ENCODE results near the gene CRCP. TPM values are rescaled to one million over a fixed set of nuclear protein-coding genes. Genes with fewer than 3 reads are reported as not detected.
A peak's percentile ranks its signal among the peaks of the same experiment; 100 is the strongest.
"Not testable (repeated sequence)": the region's sequence is repeated elsewhere in the genome, so short reads cannot be mapped to it uniquely, and the experiment has no call there.

CRCP gene
- total RNA-seq (10 to 100 TPM; 29.9 to 33.7 (median 31.6) TPM), total RNA-seq (32.1 to 63.9 (median 41.5) reads per million in 29 experiments)
- 38.4 TPM for total RNA-seq (2013)

- WGBS (ENCODE audit: insufficient coverage), result under 1% methylated on average over 50 of the region's 67 CpGs
- Histone ChIP-seq H3K4me1 (ENCODE audit: control insufficient read depth in 1 of 2, extremely low read depth in 1 of 2, insufficient read depth in 2 of 2, low read length in 2 of 2) (peaks cover 13 to 42% of the 10 kb centered on the region in 2 experiments), H3K9me3 (no peaks in the 10 kb centered on the region), H3K27ac (ENCODE audit: low read length) (peak within 1 kb of the TSS; percentile 81), H3K4me3 (ENCODE audit: control insufficient read depth in 1 of 2, extremely low read depth in 1 of 2, low read length in 1 of 2) (peak within 1 kb of the TSS; percentile 90 to 99), H3K27me3 (replicated peaks in 1 of 2; ENCODE audit: control insufficient read depth in 2 of 2, extremely low read depth in 1 of 2, insufficient read depth in 2 of 2, low read length in 1 of 2) (no peaks in the 10 kb centered on the region), H3K36me3 (ENCODE audit: control insufficient read depth in 2 of 2, extremely low read depth in 1 of 2, insufficient read depth in 1 of 2, low read length in 1 of 2) (peaks cover 0 to 5% of the 10 kb centered on the region in 2 donors)
- ChIA-PET CTCF (interaction anchor here in 1 of 2 donors (0.7 to 1.0 kb wide), 2 partner anchors 39 to 1157 kb away, joined by 3 to 5 read pairs; partner anchors contain the start of gene ASL), POLR2A (interaction anchor here (0.5 to 2.1 kb wide), 6 partner anchors 24 to 750 kb away, joined by 3 to 8 read pairs (median 4); partner anchors contain the start of gene ASL (in 1 of the 2))
- Mint-ChIP-seq H3K4me3 (peak within 1 kb of the TSS; percentile 93 to 98 (median 98)), H3K27ac (peak within 1 kb of the TSS; percentile 94), H3K27me3 (no peaks in the 10 kb centered on the region), H3K9me3 (no peaks in the 10 kb centered on the region), H3K36me3 (peaks cover 4% of the 10 kb centered on the region), H3K4me1 (peaks cover 49 to 52% (median 50%) of the 10 kb centered on the region in 3 donors)
- DNase-seq (peak; percentile 67 to 91 (median 85)), ATAC-seq (replicated peaks in 1 of 4) (peak; percentile 91 to 96 (median 93))
Measured at GRCh38 chr7:66114743-66115649, at the start of gene CRCP. Gene CRCP (plus strand): TSS chr7:66114847. CDS start chr7:66114963, 116 bp downstream.

GRCh38 chr7:66069732-66070131 is 44.9 kb upstream of the CRCP start:
- POLR2A ChIA-PET, result interaction anchor here in 1 of 2 donors (0.5 kb wide), 1 partner anchor 562 kb away, joined by 3 read pairs; no protein-coding TSS in a partner anchor
- H3K4me3 Mint-ChIP-seq, result no peak overlapping the region
- ATAC-seq (replicated peaks in 1 of 4), result no peak
- Histone ChIP-seq H3K4me3 (ENCODE audit: control insufficient read depth in 1 of 2, extremely low read depth in 1 of 2, low read length in 1 of 2) (no peak overlapping the region), H3K27me3 (replicated peaks in 1 of 2; ENCODE audit: control insufficient read depth in 2 of 2, extremely low read depth in 1 of 2, insufficient read depth in 2 of 2, low read length in 1 of 2) (no peaks in the 10 kb centered on the region), H3K27ac (ENCODE audit: low read length) (no peak overlapping the region), H3K36me3 (ENCODE audit: control insufficient read depth in 2 of 2, extremely low read depth in 1 of 2, insufficient read depth in 1 of 2, low read length in 1 of 2) (no peaks in the 10 kb centered on the region), H3K9me3 (no peaks in the 10 kb centered on the region), H3K4me1 (ENCODE audit: control insufficient read depth in 1 of 2, extremely low read depth in 1 of 2, insufficient read depth in 2 of 2, low read length in 2 of 2) (no peaks in the 10 kb centered on the region)
- DNase-seq, result no peak
- H3K27me3 Mint-ChIP-seq, result no peaks in the 10 kb centered on the region
- no peak overlapping the region for H3K27ac Mint-ChIP-seq
- H3K36me3 Mint-ChIP-seq, result no peaks in the 10 kb centered on the region
- WGBS (ENCODE audit: insufficient coverage), result no CpG with 5 or more reads among the region's 4 CpGs
- CTCF ChIA-PET, result no interaction called here
- peaks cover 0 to 4% (median 3%) of the 10 kb centered on the region in 3 donors for H3K9me3 Mint-ChIP-seq
- no peaks in the 10 kb centered on the region for H3K4me1 Mint-ChIP-seq

DNA sequence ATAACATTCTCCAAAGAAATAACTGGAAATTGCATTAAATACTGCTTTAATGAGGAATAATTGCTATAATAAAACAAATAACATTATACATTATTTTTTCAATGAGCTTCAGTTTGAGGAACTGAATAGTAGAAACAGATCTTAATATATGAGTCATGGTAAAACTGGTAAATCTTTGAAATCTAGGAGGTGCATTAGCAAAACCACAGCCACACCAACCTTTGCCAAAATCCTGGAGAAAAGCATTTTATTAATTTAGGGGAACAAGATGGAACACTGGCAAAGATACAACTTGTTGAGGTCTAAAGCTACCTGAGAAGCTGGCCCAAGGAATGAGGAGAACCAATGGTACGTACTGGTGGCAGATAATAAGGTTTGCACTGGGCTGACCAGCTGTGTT is 44.4 kb upstream of the CRCP start:
- H3K27ac Mint-ChIP-seq, result no peak overlapping the region
- no peaks in the 10 kb centered on the region for H3K27me3 Mint-ChIP-seq
- no peak for ATAC-seq (replicated peaks in 1 of 4)
- no peak overlapping the region for H3K4me3 Mint-ChIP-seq
- H3K9me3 Mint-ChIP-seq, result peaks cover 0 to 4% (median 3%) of the 10 kb centered on the region in 3 donors
- 100% methylated on average over 1 of the region's 1 CpG for WGBS (ENCODE audit: insufficient coverage)
- no peaks in the 10 kb centered on the region for H3K36me3 ChIP-seq (ENCODE audit: control insufficient read depth in 2 of 2, extremely low read depth in 1 of 2, insufficient read depth in 1 of 2, low read length in 1 of 2)
- no peak overlapping the region for H3K4me3 ChIP-seq (ENCODE audit: control insufficient read depth in 1 of 2, extremely low read depth in 1 of 2, low read length in 1 of 2)
- peaks cover 0 to under 1% (median 0%) of the 10 kb centered on the region in 3 donors for H3K4me1 Mint-ChIP-seq
- no peaks in the 10 kb centered on the region for H3K9me3 ChIP-seq
- no peak overlapping the region for H3K27ac ChIP-seq (ENCODE audit: low read length)
- no peak for DNase-seq
- ChIA-PET POLR2A (interaction anchor here in 1 of 2 donors (0.5 kb wide), 1 partner anchor 562 kb away, joined by 3 read pairs; no protein-coding TSS in a partner anchor), CTCF (interaction anchor here in 1 of 2 donors (0.6 kb wide), 1 partner anchor 52 kb away, joined by 5 read pairs; no protein-coding TSS in a partner anchor)
- H3K4me1 ChIP-seq (ENCODE audit: control insufficient read depth in 1 of 2, extremely low read depth in 1 of 2, insufficient read depth in 2 of 2, low read length in 2 of 2), result peaks cover 0 to 2% of the 10 kb centered on the region in 2 experiments
- no peaks in the 10 kb centered on the region for H3K36me3 Mint-ChIP-seq
- H3K27me3 ChIP-seq (replicated peaks in 1 of 2; ENCODE audit: control insufficient read depth in 2 of 2, extremely low read depth in 1 of 2, insufficient read depth in 2 of 2, low read length in 1 of 2), result no peaks in the 10 kb centered on the region

DNA sequence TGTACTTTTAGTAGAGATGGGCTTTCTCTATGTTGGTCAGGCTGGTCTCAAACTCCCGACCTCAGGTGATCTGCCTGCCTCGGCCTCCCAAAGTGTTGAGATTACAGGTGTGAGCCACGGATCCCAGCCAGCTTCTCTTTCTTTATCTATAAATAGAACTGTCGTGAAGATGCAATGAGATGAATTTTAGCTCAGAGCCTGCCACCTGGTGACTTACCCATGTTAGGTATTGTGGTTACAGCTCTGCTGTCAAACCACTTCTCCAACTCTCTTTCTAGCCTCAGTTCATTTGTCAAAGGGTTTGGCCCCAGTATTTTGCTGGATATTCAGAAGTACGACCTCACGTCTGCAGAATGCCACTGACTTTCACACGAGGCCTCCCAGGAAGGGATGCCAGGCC is 42.4 kb upstream of the CRCP start:
- WGBS (ENCODE audit: insufficient coverage), result 90% methylated on average over 3 of the region's 7 CpGs
- POLR2A ChIA-PET, result interaction anchor here in 1 of 2 donors (0.7 kb wide), 1 partner anchor 83 kb away, joined by 3 read pairs; no protein-coding TSS in a partner anchor

DNA sequence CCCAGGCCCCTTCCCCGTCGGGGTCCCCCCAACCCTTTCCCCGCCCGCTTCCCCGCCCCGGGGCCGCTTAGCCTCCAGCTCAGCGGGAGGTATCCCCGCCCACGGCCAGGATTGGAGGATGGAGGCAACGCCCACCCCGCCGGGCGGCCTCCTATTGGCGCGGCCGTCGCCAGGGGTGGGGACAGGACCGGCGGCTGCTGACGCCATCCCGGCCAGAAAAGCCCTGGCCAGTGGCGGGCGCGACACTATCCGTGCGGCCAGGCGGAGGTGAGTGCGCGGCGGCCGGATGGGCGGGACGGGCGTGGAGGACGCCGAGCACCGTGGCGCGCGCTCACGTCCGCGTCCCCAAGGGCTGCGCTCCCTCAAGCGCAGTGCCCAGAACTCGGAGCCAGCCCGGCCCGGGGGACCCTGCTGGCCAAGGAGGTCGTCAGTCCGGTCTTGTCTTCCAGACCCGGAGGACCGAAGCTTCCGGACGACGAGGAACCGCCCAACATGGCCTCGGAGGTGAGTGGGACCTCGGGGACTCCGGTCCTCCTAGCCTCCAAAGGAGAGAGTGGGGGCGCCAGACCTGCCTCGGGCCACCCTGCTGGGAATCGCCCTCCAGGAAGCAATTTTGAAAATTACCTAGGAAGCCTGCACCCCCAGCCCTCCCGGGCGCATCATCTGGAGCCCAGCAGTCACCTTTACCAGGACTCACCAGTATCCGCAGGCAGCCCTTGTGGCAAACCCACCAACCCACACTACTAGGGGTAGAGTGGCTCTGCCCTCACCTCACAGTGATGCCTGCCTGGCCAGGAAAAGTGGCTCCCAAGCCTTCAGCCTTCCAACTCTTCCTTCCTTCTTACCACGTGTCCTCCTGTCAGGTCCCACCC is 38.8 kb upstream of the CRCP start, which contains the start of gene ASL:
TSS of gene ASL (plus strand) at position 230 of the 872 bp plus-strand sequence. CDS start at position 493, 263 bp downstream.
- POLR2A ChIA-PET, result interaction anchor here (0.6 to 1.6 kb wide), 2 partner anchors 39 to 344 kb away, joined by 5 to 8 read pairs; partner anchors contain the start of gene CRCP (in 1 of the 2)
- H3K36me3 ChIP-seq (ENCODE audit: control insufficient read depth in 2 of 2, extremely low read depth in 1 of 2, insufficient read depth in 1 of 2, low read length in 1 of 2), result no peaks in the 10 kb centered on the region
- under 1% methylated on average over 64 of the region's 67 CpGs for WGBS (ENCODE audit: insufficient coverage)
- H3K27me3 ChIP-seq (replicated peaks in 1 of 2; ENCODE audit: control insufficient read depth in 2 of 2, extremely low read depth in 1 of 2, insufficient read depth in 2 of 2, low read length in 1 of 2), result no peaks in the 10 kb centered on the region
- Mint-ChIP-seq H3K27ac (peak within 1 kb of the TSS; percentile 63 to 64), H3K27me3 (no peaks in the 10 kb centered on the region), H3K4me3 (peak within 1 kb of the TSS; percentile 79 to 85 (median 80)), H3K4me1 (peaks cover 12 to 18% (median 14%) of the 10 kb centered on the region in 3 donors), H3K36me3 (no peaks in the 10 kb centered on the region), H3K9me3 (no peaks in the 10 kb centered on the region)
- H3K4me3 ChIP-seq (ENCODE audit: control insufficient read depth in 1 of 2, extremely low read depth in 1 of 2, low read length in 1 of 2), result peak within 1 kb of the TSS; percentile 74 to 78
- DNase-seq (peak; percentile 59 to 90 (median 76)), ATAC-seq (replicated peaks in 1 of 4) (peak; percentile 97 to 98 (median 98))
- peak within 1 kb of the TSS; percentile 57 for H3K27ac ChIP-seq (ENCODE audit: low read length)
- H3K9me3 ChIP-seq, result no peaks in the 10 kb centered on the region
- CTCF ChIA-PET, result interaction anchor here in 1 of 2 donors (0.6 to 1.3 kb wide), 2 partner anchors 39 to 171 kb away, joined by 3 read pairs; partner anchors contain the start of gene CRCP
- peaks cover 0 to 23% of the 10 kb centered on the region in 2 experiments for H3K4me1 ChIP-seq (ENCODE audit: control insufficient read depth in 1 of 2, extremely low read depth in 1 of 2, insufficient read depth in 2 of 2, low read length in 2 of 2)

More for the DNA sequence above, 42.4 kb upstream of the CRCP start:
- H3K36me3 Mint-ChIP-seq; DNase-seq; H3K36me3 ChIP-seq (ENCODE audit: control insufficient read depth in 2 of 2, extremely low read depth in 1 of 2, insufficient read depth in 1 of 2, low read length in 1 of 2); H3K4me3 ChIP-seq (ENCODE audit: control insufficient read depth in 1 of 2, extremely low read depth in 1 of 2, low read length in 1 of 2); H3K4me3 Mint-ChIP-seq; H3K27me3 Mint-ChIP-seq; H3K27ac Mint-ChIP-seq; H3K27ac ChIP-seq (ENCODE audit: low read length); H3K9me3 Mint-ChIP-seq; CTCF ChIA-PET; ATAC-seq (replicated peaks in 1 of 4); H3K27me3 ChIP-seq (replicated peaks in 1 of 2; ENCODE audit: control insufficient read depth in 2 of 2, extremely low read depth in 1 of 2, insufficient read depth in 2 of 2, low read length in 1 of 2); H3K9me3 ChIP-seq: not testable (repeated sequence)
- H3K4me1 Mint-ChIP-seq, result peaks cover 8 to 14% (median 11%) of the 10 kb centered on the region in 3 donors
- peaks cover 0 to 19% of the 10 kb centered on the region in 2 experiments for H3K4me1 ChIP-seq (ENCODE audit: control insufficient read depth in 1 of 2, extremely low read depth in 1 of 2, insufficient read depth in 2 of 2, low read length in 2 of 2)
